K562 (cell line): Measurements from ENCODE around the gene RNF44.

ENCODE experiments used
- CREM ChIP-seq: IDR thresholded peaks from 2 replicates; pipeline ENCODE4 v1.6.1; 2014; ENCODE audit warnings: antibody characterized with exemption, low read depth
- EGR1 ChIP-seq: fragments of 450-650 bp; conservative IDR thresholded peaks from 2 replicates; pipeline ENCODE4 v1.6.1; 2017; ENCODE audit warnings: mild to moderate bottlenecking
- NONO ChIP-seq, 2 experiments: fragments of 200-400 bp in 1 of 2; fragments of 450-650 bp in 1 of 2; formaldehyde crosslinking in 1 of 2; IDR thresholded peaks; 2 replicates each; pipeline ENCODE4 v1.6.1; 2017; ENCODE audit warnings: low read depth in 2 of 2, mild to moderate bottlenecking in 2 of 2, moderate library complexity in 2 of 2, low read length in 1 of 2
- SAFB2 ChIP-seq: fragments of 200-400 bp; formaldehyde crosslinking; IDR thresholded peaks from 2 replicates; pipeline ENCODE4 v1.6.1; 2018; ENCODE audit warnings: borderline replicate concordance, low read length, low read depth, moderate library complexity; ENCODE audit not compliant: severe bottlenecking
- TF ChIP-seq, protein P1 (sequence below): sonication (generic); formaldehyde crosslinking; IDR thresholded peaks from 2 replicates; pipeline ENCODE4 v1.8.0; 2022; ENCODE audit warnings: missing genetic modification reagents, mild to moderate bottlenecking, borderline replicate concordance

DNA sequence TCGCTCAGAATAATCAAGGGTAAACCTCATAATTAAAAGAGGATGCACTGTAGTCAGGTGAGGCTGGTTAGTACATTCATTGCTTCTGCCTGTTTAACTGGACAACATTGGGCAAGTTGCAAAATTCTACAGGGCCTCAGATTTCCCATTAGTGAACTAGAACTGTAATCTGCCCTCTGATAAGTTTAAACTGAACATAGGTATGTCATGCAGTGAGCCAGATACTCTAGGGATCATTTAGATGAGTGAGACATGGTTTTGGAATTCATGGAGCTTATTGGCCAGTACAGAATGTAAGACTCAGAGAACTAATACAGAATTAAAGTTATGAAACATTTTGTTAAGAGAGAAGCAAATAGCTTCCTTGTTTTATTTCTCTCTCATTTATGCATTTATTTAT, 35.9 kb downstream of the RNF44 start:
- TF ChIP-seq CREM (no peak), SAFB2 (no peak), EGR1 (no peak), NONO (IDR thresholded peaks at IDR 0.05; ENCODE audit: low read depth in 2 of 2, low read length in 1 of 2) (no peak)
- TF ChIP-seq, protein P1, sequence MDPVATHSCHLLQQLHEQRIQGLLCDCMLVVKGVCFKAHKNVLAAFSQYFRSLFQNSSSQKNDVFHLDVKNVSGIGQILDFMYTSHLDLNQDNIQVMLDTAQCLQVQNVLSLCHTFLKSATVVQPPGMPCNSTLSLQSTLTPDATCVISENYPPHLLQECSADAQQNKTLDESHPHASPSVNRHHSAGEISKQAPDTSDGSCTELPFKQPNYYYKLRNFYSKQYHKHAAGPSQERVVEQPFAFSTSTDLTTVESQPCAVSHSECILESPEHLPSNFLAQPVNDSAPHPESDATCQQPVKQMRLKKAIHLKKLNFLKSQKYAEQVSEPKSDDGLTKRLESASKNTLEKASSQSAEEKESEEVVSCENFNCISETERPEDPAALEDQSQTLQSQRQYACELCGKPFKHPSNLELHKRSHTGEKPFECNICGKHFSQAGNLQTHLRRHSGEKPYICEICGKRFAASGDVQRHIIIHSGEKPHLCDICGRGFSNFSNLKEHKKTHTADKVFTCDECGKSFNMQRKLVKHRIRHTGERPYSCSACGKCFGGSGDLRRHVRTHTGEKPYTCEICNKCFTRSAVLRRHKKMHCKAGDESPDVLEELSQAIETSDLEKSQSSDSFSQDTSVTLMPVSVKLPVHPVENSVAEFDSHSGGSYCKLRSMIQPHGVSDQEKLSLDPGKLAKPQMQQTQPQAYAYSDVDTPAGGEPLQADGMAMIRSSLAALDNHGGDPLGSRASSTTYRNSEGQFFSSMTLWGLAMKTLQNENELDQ (CRISPR knock-in tag) = no peak
